Sigmoid colon (tissue), 7 donors: Measurements from ENCODE around the gene THRA. TPM values are rescaled to one million over a fixed set of nuclear protein-coding genes. Genes with fewer than 3 reads are reported as not detected.
A peak's percentile ranks its signal among the peaks of the same experiment; 100 is the strongest.

Experiments
- DNase-seq: peaks from one replicate; pipeline ENCODE4 v3.0.0-alpha.2; 2019
- H3K27ac ChIP-seq, 4 donors: fragments of 200-600 bp; sonication (generic); one replicate each; pipeline ENCODE4 v1.5.1; 2016 to 2019; ENCODE audit warnings: mild to moderate bottlenecking in 1 of 4
- H3K27me3 ChIP-seq, 3 donors: fragments of 200-600 bp; sonication (generic); one replicate each; pipeline ENCODE4 v1.5.1; 2019; ENCODE audit warnings: mild to moderate bottlenecking in 1 of 3
- H3K36me3 ChIP-seq, 4 donors: fragments of 200-600 bp; sonication (generic); one replicate each; pipeline ENCODE4 v1.5.1; 2016 to 2019
- H3K4me1 ChIP-seq, 4 donors: fragments of 200-600 bp; sonication (generic); one replicate each; pipeline ENCODE4 v1.5.1; 2017 to 2019
- H3K4me3 ChIP-seq, 4 donors: fragments of 200-600 bp; sonication (generic); one replicate each; pipeline ENCODE4 v1.5.1; 2017 to 2019; ENCODE audit warnings: mild to moderate bottlenecking in 2 of 4, moderate library complexity in 1 of 4
- H3K9me3 ChIP-seq, 4 donors: fragments of 200-600 bp in 3 of 4; sonication (generic) in 3 of 4; one replicate each; pipeline versions ENCODE4 v1.5.1 to v1.6.1; 2013 to 2019
- CTCF ChIP-seq, 4 experiments: fragments of 450-650 bp in 3 of 4; fragments of 200-600 bp in 1 of 4; IDR thresholded peaks; one replicate each; pipeline ENCODE4 v1.5.1; 2016 to 2019; ENCODE audit warnings: antibody characterized with exemption in 4 of 4, mild to moderate bottlenecking in 3 of 4, moderate library complexity in 2 of 4
- EP300 ChIP-seq, 4 donors: sonication (generic); formaldehyde crosslinking; IDR thresholded peaks; one replicate each; pipeline ENCODE4 v1.6.1; 2017; ENCODE audit warnings: antibody characterized with exemption in 4 of 4
- POLR2A ChIP-seq, 2 donors: fragments of 450-650 bp; IDR thresholded peaks; one replicate each; pipeline ENCODE4 v1.6.1; 2016; ENCODE audit warnings: antibody characterized with exemption in 2 of 2, mild to moderate bottlenecking in 2 of 2, moderate library complexity in 2 of 2
- POLR2AphosphoS5 ChIP-seq, 4 donors: sonication (generic); formaldehyde crosslinking; IDR thresholded peaks; one replicate each; pipeline ENCODE4 v1.6.1; 2017; ENCODE audit warnings: antibody characterized with exemption in 4 of 4
- WGBS, 2 donors: extraction: QIAGEN DNeasy Blood & Tissue Kit; methylation state at CpG; one replicate each; pipeline ENCODE4 v1.1.7; 2013; 5-methylcytosine and 5-hydroxymethylcytosine counted together
- intact Hi-C: fragments of 100-400 bp; cut with DNase I; formaldehyde crosslinking; loops from one replicate; pipeline ENCODE4 v1.15.1; 2023
- polyA plus RNA-seq, 3 donors: library from polyadenylated mRNA; stranded (reverse); fragments of 200-250 nt; gene quantifications; one replicate each; pipeline ENCODE4 v1.2.3, GENCODE V29; 2013
- total RNA-seq, 4 donors: library from RNA; depleted of rRNA; stranded (reverse); fragments of >200 nt; gene quantifications; one replicate each; pipeline ENCODE4 v1.1.0, GENCODE V29; 2016
- donor health status: healthy with polysubstance abuse.
- donor health status: Bipolar disorder and iron deficiency.
- donor health status: healthy.

THRA gene
- total and polyA plus RNA-seq, 7 donors, result 25.4 to 86.1 (median 78.8) TPM

- Histone ChIP-seq H3K36me3 (peaks cover 0 to 8% (median 6%) of the 10 kb centered on the region in 4 donors), H3K9me3 (no peaks in the 10 kb centered on the region), H3K4me3 (peak overlapping the region; percentile 34 to 40 (median 36)), H3K4me1 (peaks cover 0 to 99% (median 98%) of the 10 kb centered on the region in 4 donors), H3K27ac (peak overlapping the region; percentile 96 to 99 (median 98)), H3K27me3 (no peaks in the 10 kb centered on the region)
- WGBS, 2 donors, result 5 to 30% methylated on average over 8 of the region's 8 CpGs
- TF ChIP-seq EP300 (IDR thresholded peaks at IDR 0.05), result no peak
- TF ChIP-seq POLR2A (IDR thresholded peaks at IDR 0.05), result peak in 1 of 2 donors; percentile 6
- no peak for DNase-seq
- intact Hi-C loops, result no loop called here
Measured at GRCh38 chr17:40070709-40071312, 8.0 kb downstream of the THRA start.

GRCh38 chr17:40071313-40072039, 8.7 kb downstream of the THRA start:
- no peaks in the 10 kb centered on the region for H3K27me3 ChIP-seq
- 6 to 51% methylated on average over 16 of the region's 16 CpGs for WGBS, 2 donors
- no peak for TF ChIP-seq CTCF (IDR thresholded peaks at IDR 0.05)
- TF ChIP-seq POLR2A (IDR thresholded peaks at IDR 0.05), result peak in 1 of 2 donors; percentile 1
- peak overlapping the region; percentile 96 to 99 (median 98) for H3K27ac ChIP-seq
- H3K4me3 ChIP-seq, result peak overlapping the region; percentile 4 to 40 (median 36)
- intact Hi-C loops, result no loop called here
- no peaks in the 10 kb centered on the region for H3K9me3 ChIP-seq
- DNase-seq, result peak; percentile 90
- H3K36me3 ChIP-seq, result peaks cover 0 to 8% (median 6%) of the 10 kb centered on the region in 4 donors
- H3K4me1 ChIP-seq, result peaks cover 0 to 99% (median 98%) of the 10 kb centered on the region in 4 donors

GRCh38 chr17:40072040-40072734, 9.4 kb downstream of the THRA start:
- intact Hi-C loops, result no loop called here

GRCh38 chr17:40072735-40073346, 10.1 kb downstream of the THRA start:
- Histone ChIP-seq H3K9me3 (no peaks in the 10 kb centered on the region), H3K36me3 (peaks cover 5 to 20% (median 8%) of the 10 kb centered on the region in 4 donors), H3K27me3 (no peaks in the 10 kb centered on the region), H3K4me3 (peak overlapping the region; percentile 8 to 40 (median 36)), H3K27ac (peak overlapping the region; percentile 96 to 99 (median 98)), H3K4me1 (peaks cover 0 to 97% (median 95%) of the 10 kb centered on the region in 4 donors)
- WGBS, 2 donors, result 13 to 50% methylated on average over 8 of the region's 8 CpGs
- no peak for TF ChIP-seq POLR2AphosphoS5 (IDR thresholded peaks at IDR 0.05)
- no peak for TF ChIP-seq POLR2A (IDR thresholded peaks at IDR 0.05)
- no peak for TF ChIP-seq CTCF (IDR thresholded peaks at IDR 0.05)
- no peak for TF ChIP-seq EP300 (IDR thresholded peaks at IDR 0.05)
- DNase-seq, result peak; percentile 74
- intact Hi-C loops, result no loop called here

More at GRCh38 chr17:40072040-40072734, 9.4 kb downstream of the THRA start:
- Histone ChIP-seq H3K27me3 (no peaks in the 10 kb centered on the region), H3K9me3 (no peaks in the 10 kb centered on the region), H3K27ac (peak overlapping the region; percentile 96 to 99 (median 98)), H3K4me3 (peak overlapping the region; percentile 8 to 40 (median 36)), H3K4me1 (peaks cover 0 to 99% (median 98%) of the 10 kb centered on the region in 4 donors), H3K36me3 (peaks cover 3 to 14% (median 6%) of the 10 kb centered on the region in 4 donors)
- DNase-seq, result peak; percentile 97
- 7 to 36% methylated on average over 19 of the region's 19 CpGs for WGBS, 2 donors
- TF ChIP-seq POLR2AphosphoS5 (IDR thresholded peaks at IDR 0.05) (peak; percentile 66 to 78 (median 74)), POLR2A (IDR thresholded peaks at IDR 0.05) (no peak), CTCF (IDR thresholded peaks at IDR 0.05) (no peak), EP300 (IDR thresholded peaks at IDR 0.05) (peak in 3 of 4 donors; percentile 57 to 83 (median 69))
